GM12892 (cell line): ENCODE results near the gene SEBOX.

ENCODE experiments used
- POLR2A ChIP-seq: IDR thresholded peaks from 2 replicates; pipeline ENCODE4 v1.6.1; 2011; ENCODE audit warnings: low read depth, low read length, control low read depth
- TAF1 ChIP-seq: IDR thresholded peaks from 2 replicates; pipeline ENCODE4 v1.6.1; 2011; ENCODE audit warnings: low read depth, mild to moderate bottlenecking, control low read depth, low read length, borderline replicate concordance

DNA sequence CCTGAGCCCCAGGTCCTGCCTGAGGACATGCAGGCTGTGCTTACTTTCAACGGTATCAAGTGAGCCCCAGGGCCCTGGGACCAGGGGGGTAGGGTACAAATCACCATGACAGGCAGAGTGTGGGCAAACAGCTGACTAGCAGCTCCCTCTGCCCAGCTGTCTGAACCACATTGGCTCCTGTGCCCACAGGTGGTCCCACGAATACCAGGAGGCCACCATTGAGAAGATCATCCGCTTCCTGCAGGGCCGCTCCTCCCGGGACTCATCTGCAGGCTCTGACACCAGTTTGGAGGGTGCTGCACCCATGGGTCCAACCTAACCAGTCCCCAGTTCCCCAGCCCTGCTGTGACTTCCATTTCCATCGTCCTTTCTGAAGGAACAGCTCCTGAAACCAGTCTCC, 31.0 kb upstream of the SEBOX start:
- TF ChIP-seq POLR2A (no peak), TAF1 (no peak)
